ENCODE measurements around the gene SMURF1.
A peak's percentile ranks its signal among the peaks of the same experiment; 100 is the strongest.

SMURF1 gene

GRCh38 chr7:99141841-99142726 is 1.8 kb downstream of the SMURF1 start:
- peak; percentile 75 for DNase-seq

- no peak for DNase-seq
Measured at GRCh38 chr7:99141334-99141733, 2.6 kb downstream of the SMURF1 start.

- DNase-seq: no peak
Measured at GRCh38 chr7:99140813-99141212, 3.1 kb downstream of the SMURF1 start.

GRCh38 chr7:99139036-99139435 is 4.9 kb downstream of the SMURF1 start:
- no peak for DNase-seq

GRCh38 chr7:99137411-99138180 is 6.3 kb downstream of the SMURF1 start:
- DNase-seq: no peak

GRCh38 chr7:99135938-99136337 is 8.0 kb downstream of the SMURF1 start:
- no peak for DNase-seq

GRCh38 chr7:99133766-99134564 is 9.9 kb downstream of the SMURF1 start:
- DNase-seq: no peak

- no peak for DNase-seq
Measured at GRCh38 chr7:99132595-99133321, 11.2 kb downstream of the SMURF1 start.

GRCh38 chr7:99131290-99131689 is 12.6 kb downstream of the SMURF1 start:
- no peak for DNase-seq

GRCh38 chr7:99129536-99129935 is 14.4 kb downstream of the SMURF1 start:
- DNase-seq: no peak

GRCh38 chr7:99129001-99129400 is 14.9 kb downstream of the SMURF1 start:
- no peak for DNase-seq

- DNase-seq: no peak
Measured at GRCh38 chr7:99128076-99128950, 15.6 kb downstream of the SMURF1 start.

- DNase-seq: no peak
Measured at GRCh38 chr7:99127636-99128035, 16.3 kb downstream of the SMURF1 start.

GRCh38 chr7:99126921-99127553 is 16.9 kb downstream of the SMURF1 start:
- no peak for DNase-seq

- no peak for DNase-seq
Measured at GRCh38 chr7:99125505-99125865, 18.4 kb downstream of the SMURF1 start.

GRCh38 chr7:99124751-99125504 is 19.0 kb downstream of the SMURF1 start:
- DNase-seq: no peak

- DNase-seq: no peak
Measured at GRCh38 chr7:99124236-99124635, 19.7 kb downstream of the SMURF1 start.

GRCh38 chr7:99123571-99124033 is 20.3 kb downstream of the SMURF1 start:
- no peak for DNase-seq

- no peak for DNase-seq
Measured at GRCh38 chr7:99122762-99123161, 21.1 kb downstream of the SMURF1 start.

- no peak for DNase-seq
Measured at GRCh38 chr7:99121496-99122021, 22.3 kb downstream of the SMURF1 start.

Data from activated CD4-positive, alpha-beta T cell treated with anti-CD3 and anti-CD28 coated beads, Interleukin-2, Interleukin-6, amounts not matched to agents 100 ng/mL and 50 ng/mL, durations not matched to agents 16 hours and 8 hours (primary cell).